Gastroesophageal sphincter (tissue), 3 donors: Measurements from ENCODE around the gene GLG1.
"Not testable (repeated sequence)": the region's sequence is repeated elsewhere in the genome, so short reads cannot be mapped to it uniquely, and the experiment has no call there.

Experiments used
- CTCF ChIP-seq, 4 experiments: fragments of 200-600 bp in 2 of 4; fragments of 450-650 bp in 2 of 4; sonication (generic) in 1 of 4; IDR thresholded peaks; one replicate each; pipeline ENCODE4 v1.5.1; 2017 to 2019; ENCODE audit warnings: antibody characterized with exemption in 4 of 4, mild to moderate bottlenecking in 2 of 4, moderate library complexity in 2 of 4
- EP300 ChIP-seq: sonication (generic); formaldehyde crosslinking; IDR thresholded peaks from one replicate; pipeline ENCODE4 v1.6.1; 2017; ENCODE audit warnings: antibody characterized with exemption, mild to moderate bottlenecking

GRCh38 chr16:74546112-74546511 lies 60.8 kb downstream of the GLG1 start:
- not testable (repeated sequence) for TF ChIP-seq EP300; CTCF (IDR thresholded peaks at IDR 0.05)
